ENCODE results near the gene HSPE1. TPM values are rescaled to one million over a fixed set of nuclear protein-coding genes. Genes with fewer than 3 reads are reported as not detected.

Gene HSPE1
- total RNA-seq, 1 experiment from 2014 or later, result 372 TPM

GRCh38 chr2:197517150-197517549 is 17.0 kb downstream of the HSPE1 start:
- H3K4me3 Mint-ChIP-seq, result peak overlapping the region; percentile 99
- ChIA-PET CTCF (no interaction called here), POLR2A (interaction anchor here (2.7 to 3.3 kb wide), 2 partner anchors 11 to 17 kb away, joined by 14 to 64 read pairs; partner anchors contain the start of genes HSPD1 and HSPE1)
- TF ChIP-seq SMAD4 (CRISPR knock-in tag; IDR thresholded peaks at IDR 0.05), result no peak
- no peak for TF ChIP-seq AR (CRISPR knock-in tag; IDR thresholded peaks at IDR 0.05)
- no peak for TF ChIP-seq ESRRA (CRISPR knock-in tag; IDR thresholded peaks at IDR 0.05; ENCODE audit: borderline replicate concordance)
- TF ChIP-seq OVOL2 (CRISPR knock-in tag; IDR thresholded peaks at IDR 0.05; ENCODE audit: borderline replicate concordance), result no peak
- TF ChIP-seq GTF2I (CRISPR knock-in tag; conservative IDR thresholded peaks at IDR 0.05), result no peak
- TF ChIP-seq NR1H2 (CRISPR knock-in tag; IDR thresholded peaks at IDR 0.05), result no peak
- no peak for TF ChIP-seq ERG (CRISPR knock-in tag; IDR thresholded peaks at IDR 0.05)
- no peak for TF ChIP-seq CBFB (CRISPR knock-in tag; IDR thresholded peaks at IDR 0.05; ENCODE audit: low read depth)
- no peak for TF ChIP-seq USF2 (CRISPR knock-in tag; IDR thresholded peaks at IDR 0.05)
- TF ChIP-seq E2F4 (CRISPR knock-in tag; IDR thresholded peaks at IDR 0.05; ENCODE audit: borderline replicate concordance, low read depth), result no peak
- TF ChIP-seq IRF2 (CRISPR knock-in tag; IDR thresholded peaks at IDR 0.05; ENCODE audit: borderline replicate concordance, low read depth), result no peak
- no peak for TF ChIP-seq ZNF219 (CRISPR knock-in tag; IDR thresholded peaks at IDR 0.05; ENCODE audit: borderline replicate concordance)
- no peaks in the 10 kb centered on the region for H3K27me3 Mint-ChIP-seq (ENCODE audit: low read depth)
- DNase-seq (ENCODE audit: low spot score), result no peak
- H3K36me3 Mint-ChIP-seq, result peaks cover 21% of the 10 kb centered on the region
- H3K9me3 Mint-ChIP-seq, result peaks cover 10% of the 10 kb centered on the region
- H3K4me1 Mint-ChIP-seq, result peaks cover 53% of the 10 kb centered on the region
- ATAC-seq, result no peak
- H3K27ac Mint-ChIP-seq, result no peak overlapping the region

- DNase-seq (ENCODE audit: low spot score) (no peak), ATAC-seq (no peak)
- Mint-ChIP-seq H3K36me3 (peaks cover 78% of the 10 kb centered on the region), H3K27me3 (ENCODE audit: low read depth) (no peaks in the 10 kb centered on the region), H3K27ac (peak overlapping the region; percentile 74; the same call in 1 of the 2 replicates), H3K9me3 (no peaks in the 10 kb centered on the region), H3K4me3 (no peak overlapping the region), H3K4me1 (peaks cover 13% of the 10 kb centered on the region)
- ChIA-PET CTCF (no interaction called here), POLR2A (no interaction called here)
- TF ChIP-seq ZBTB43 (CRISPR knock-in tag; IDR thresholded peaks at IDR 0.05) (no peak), ZNF416 (CRISPR knock-in tag; IDR thresholded peaks at IDR 0.05) (no peak), TEAD1 (CRISPR knock-in tag; IDR thresholded peaks at IDR 0.05) (no peak), E2F4 (CRISPR knock-in tag; IDR thresholded peaks at IDR 0.05; ENCODE audit: borderline replicate concordance, low read depth) (no peak), NR3C1 (CRISPR knock-in tag; conservative IDR thresholded peaks at IDR 0.05; ENCODE audit: low read depth) (no peak), PREB (CRISPR knock-in tag; IDR thresholded peaks at IDR 0.05; ENCODE audit: borderline replicate concordance) (no peak), CTCF (IDR thresholded peaks at IDR 0.05) (no peak), ZNF423 (CRISPR knock-in tag; IDR thresholded peaks at IDR 0.05) (no peak), ATF6 (CRISPR knock-in tag; IDR thresholded peaks at IDR 0.05) (no peak)
Measured at GRCh38 chr2:197538412-197538811, 38.2 kb downstream of the HSPE1 start.
